H1 (cell line): ENCODE measurements around the gene SEMA3D.

Source experiments
- CTCF ChIP-seq, 3 experiments: IDR thresholded peaks; 1 replicate in 2 of 3; 2 replicates in 1 of 3; pipeline versions ENCODE4 v1.5.1 to v1.6.1; 2011; ENCODE audit warnings: low read length in 3 of 3, mild to moderate bottlenecking in 3 of 3, inconsistent platforms in 2 of 3, low read depth in 1 of 3, moderate library complexity in 1 of 3; ENCODE audit not compliant: insufficient read depth in 1 of 3; ENCODE audit errors: control extremely low read depth in 1 of 3
- POLR2A ChIP-seq, 2 experiments: IDR thresholded peaks; 1 replicate in 1 of 2; 2 replicates in 1 of 2; pipeline ENCODE4 v1.6.1; 2011; ENCODE audit warnings: low read depth in 2 of 2, low read length in 2 of 2, mild to moderate bottlenecking in 2 of 2; ENCODE audit errors: control extremely low read depth in 1 of 2
- POLR2AphosphoS5 ChIP-seq: IDR thresholded peaks from 2 replicates; pipeline ENCODE4 v1.6.1; 2011; ENCODE audit warnings: low read depth, low read length

DNA sequence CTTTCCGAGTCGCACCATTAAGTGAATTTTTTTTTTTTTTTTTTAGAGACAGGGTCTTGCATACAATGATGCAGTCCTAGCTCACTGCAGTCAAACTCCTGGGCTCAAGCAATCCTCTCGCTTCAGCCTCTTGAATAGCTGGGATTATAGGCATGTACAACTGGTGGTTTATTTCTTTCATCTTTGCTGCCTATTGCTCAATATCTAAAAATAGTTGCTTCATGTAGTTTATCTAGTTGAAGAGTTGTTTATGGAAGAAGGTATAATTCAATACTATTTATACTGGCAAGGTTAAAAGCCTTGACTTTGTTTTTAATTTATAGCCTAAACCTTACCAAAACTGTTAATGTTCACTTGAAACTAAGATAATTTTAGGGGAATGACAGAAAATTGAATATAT is 66.9 kb downstream of the SEMA3D start:
- TF ChIP-seq POLR2AphosphoS5 (no peak), CTCF (IDR thresholded peaks at IDR 0.05; ENCODE audit: control extremely low read depth in 1 of 3, insufficient read depth in 1 of 3, low read depth in 1 of 3, low read length in 3 of 3) (no peak), POLR2A (IDR thresholded peaks at IDR 0.05; ENCODE audit: control extremely low read depth in 1 of 2, low read depth in 2 of 2, low read length in 2 of 2) (no peak)
